H9 (cell line): ENCODE results near the gene SLC39A7. TPM values are rescaled to one million over a fixed set of nuclear protein-coding genes. Genes with fewer than 3 reads are reported as not detected.

Source experiments
- DNase-seq: peaks from one replicate; pipeline ENCODE4 v3.0.0-alpha.2; 2017
- H2AFZ ChIP-seq: one replicate; pipeline ENCODE4 v1.6.1; 2013; ENCODE audit warnings: mild to moderate bottlenecking, low read length, control low read depth, moderate library complexity
- H2AK5ac ChIP-seq: 2 replicates; pipeline ENCODE4 v1.6.1; 2013; ENCODE audit warnings: low read length, control low read depth, mixed read lengths; ENCODE audit not compliant: insufficient read length
- H2BK120ac ChIP-seq: one replicate; pipeline ENCODE4 v1.6.1; 2013; ENCODE audit warnings: low read depth, mild to moderate bottlenecking, low read length, control low read depth, inconsistent platforms; ENCODE audit not compliant: poor library complexity, severe bottlenecking
- H2BK12ac ChIP-seq: 2 replicates; pipeline ENCODE4 v1.6.1; 2013; ENCODE audit warnings: low read length, control low read depth, mixed read lengths, low read depth; ENCODE audit not compliant: insufficient read length
- H2BK15ac ChIP-seq: 2 replicates; pipeline ENCODE4 v1.6.1; 2013; ENCODE audit warnings: low read depth, low read length, control low read depth
- H2BK20ac ChIP-seq: one replicate; pipeline ENCODE4 v1.6.1; 2013; ENCODE audit warnings: low read depth, mild to moderate bottlenecking, low read length, control low read depth, inconsistent platforms; ENCODE audit not compliant: poor library complexity, severe bottlenecking
- H2BK5ac ChIP-seq: 2 replicates; pipeline ENCODE4 v1.6.1; 2013; ENCODE audit warnings: low read length, control low read depth, mixed read lengths; ENCODE audit not compliant: insufficient read length
- H3K14ac ChIP-seq: 2 replicates; pipeline ENCODE4 v1.6.1; 2013; ENCODE audit warnings: low read length, control low read depth; ENCODE audit not compliant: insufficient read depth
- H3K18ac ChIP-seq: 2 replicates; pipeline ENCODE4 v1.6.1; 2013; ENCODE audit warnings: low read depth, mild to moderate bottlenecking, mixed read lengths, low read length, control low read depth; ENCODE audit not compliant: insufficient read length
- H3K23ac ChIP-seq: 2 replicates; pipeline ENCODE4 v1.6.1; 2013; ENCODE audit warnings: low read length, control low read depth, mixed read lengths, low read depth; ENCODE audit not compliant: insufficient read length
- H3K23me2 ChIP-seq: 2 replicates; pipeline ENCODE4 v1.6.1; 2013; ENCODE audit warnings: low read depth, mild to moderate bottlenecking, mixed read lengths, low read length, control low read depth; ENCODE audit not compliant: insufficient read length, poor library complexity, severe bottlenecking
- H3K27ac ChIP-seq: 2 replicates; pipeline ENCODE4 v1.5.1; 2013; ENCODE audit warnings: low read length, control low read depth, mixed read lengths, low read depth; ENCODE audit not compliant: insufficient read length
- H3K27me3 ChIP-seq: 2 replicates; pipeline ENCODE4 v1.6.1; 2013; ENCODE audit warnings: low read length, control low read depth, inconsistent platforms; ENCODE audit not compliant: insufficient read depth
- H3K4ac ChIP-seq: 2 replicates; pipeline ENCODE4 v1.6.1; 2013; ENCODE audit warnings: low read depth, mild to moderate bottlenecking, control low read depth, inconsistent platforms, low read length, moderate library complexity
- H3K4me1 ChIP-seq: 2 replicates; pipeline ENCODE4 v1.6.1; 2013; ENCODE audit warnings: low read length, control low read depth, inconsistent platforms; ENCODE audit not compliant: insufficient read depth
- H3K4me2 ChIP-seq: 2 replicates; pipeline ENCODE4 v1.6.1; 2013; ENCODE audit warnings: low read length, control low read depth, mixed read lengths; ENCODE audit not compliant: insufficient read length, insufficient read depth
- H3K56ac ChIP-seq: 2 replicates; pipeline ENCODE4 v1.6.1; 2013; ENCODE audit warnings: low read depth, mild to moderate bottlenecking, mixed read lengths, low read length, control low read depth; ENCODE audit not compliant: insufficient read length
- H3K79me1 ChIP-seq: 2 replicates; pipeline ENCODE4 v1.6.1; 2013; ENCODE audit warnings: low read depth, mild to moderate bottlenecking, moderate library complexity, low read length, control low read depth, inconsistent platforms; ENCODE audit not compliant: insufficient read depth, poor library complexity, severe bottlenecking
- H3K79me2 ChIP-seq: 2 replicates; pipeline ENCODE4 v1.6.1; 2013; ENCODE audit warnings: low read length, control low read depth, inconsistent platforms; ENCODE audit not compliant: insufficient read depth
- H3K9ac ChIP-seq: 2 replicates; pipeline ENCODE4 v1.6.1; 2013; ENCODE audit warnings: low read length, control low read depth, mixed read lengths; ENCODE audit not compliant: insufficient read length; ENCODE audit errors: extremely low read depth
- H3K9me3 ChIP-seq: one replicate; pipeline ENCODE4 v1.6.1; 2013; ENCODE audit warnings: low read depth, low read length, inconsistent platforms; ENCODE audit not compliant: control insufficient read depth
- H3T11ph ChIP-seq: one replicate; pipeline ENCODE4 v1.6.1; 2013; ENCODE audit warnings: mild to moderate bottlenecking, low read length, control low read depth, inconsistent platforms
- H4K20me1 ChIP-seq: one replicate; pipeline ENCODE4 v1.6.1; 2013; ENCODE audit not compliant: control insufficient read depth, insufficient read length, insufficient read depth
- H4K5ac ChIP-seq: 2 replicates; pipeline ENCODE4 v1.6.1; 2013; ENCODE audit warnings: low read depth, mild to moderate bottlenecking, mixed read lengths, low read length, control low read depth; ENCODE audit not compliant: insufficient read length
- H4K8ac ChIP-seq: replicated peaks from 2 replicates; pipeline ENCODE4 v1.6.1; 2013; ENCODE audit warnings: low read length, control low read depth, mixed read lengths, low read depth; ENCODE audit not compliant: insufficient read length
- H4K91ac ChIP-seq: 2 replicates; pipeline ENCODE4 v1.6.1; 2013; ENCODE audit warnings: low read depth, mild to moderate bottlenecking, moderate library complexity, mixed read lengths, low read length, control low read depth; ENCODE audit not compliant: insufficient read length
- H3K27ac Mint-ChIP-seq, 3 experiments: 2 replicates in 2 of 3; 3 replicates in 1 of 3; pipeline ENCODE4 v1.8.0; 2020 to 2021; ENCODE audit warnings: mixed read lengths in 3 of 3, mild to moderate bottlenecking in 1 of 3, moderate library complexity in 1 of 3
- H3K27me3 Mint-ChIP-seq: 2 replicates; pipeline ENCODE4 v1.8.0; 2021; ENCODE audit warnings: low read depth, mild to moderate bottlenecking, moderate library complexity, mixed read lengths
- H3K36me3 Mint-ChIP-seq, 3 experiments: 2 replicates in 2 of 3; 3 replicates in 1 of 3; pipeline ENCODE4 v1.8.0; 2020 to 2021; ENCODE audit warnings: low read depth in 3 of 3, mixed read lengths in 3 of 3; ENCODE audit not compliant: insufficient read depth in 1 of 3
- H3K4me1 Mint-ChIP-seq, 2 experiments: 2 replicates each; pipeline ENCODE4 v1.8.0; 2020; ENCODE audit warnings: mixed read lengths in 2 of 2
- H3K4me3 Mint-ChIP-seq, 2 experiments: 2 replicates in 1 of 2; 3 replicates in 1 of 2; pipeline ENCODE4 v1.8.0; 2020 to 2021; ENCODE audit warnings: mild to moderate bottlenecking in 2 of 2, mixed read lengths in 2 of 2, moderate library complexity in 1 of 2
- H3K9me3 Mint-ChIP-seq, 2 experiments: 2 replicates in 1 of 2; 3 replicates in 1 of 2; pipeline ENCODE4 v1.8.0; 2020; ENCODE audit warnings: mild to moderate bottlenecking in 2 of 2, mixed read lengths in 2 of 2, moderate library complexity in 1 of 2
- CTCF ChIP-seq: fragments of 200-600 bp; sonication (generic); conservative IDR thresholded peaks from 3 replicates; pipeline ENCODE4 v1.8.0; 2021; ENCODE audit warnings: antibody characterized with exemption, mild to moderate bottlenecking
- WGBS: extraction: QIAGEN DNeasy Blood & Tissue Kit; methylation state at CpG from one replicate; pipeline ENCODE4 v1.1.7; 2013; ENCODE audit warnings: missing lambda C conversion rate, low lambda C conversion rate, mixed read lengths; ENCODE audit not compliant: insufficient read length; ENCODE audit errors: extremely low coverage; 5-methylcytosine and 5-hydroxymethylcytosine counted together
- total RNA-seq: library from RNA; stranded (reverse); gene quantifications from 2 replicates; pipeline ENCODE4 v1.2.1, GENCODE V29; 2021

Gene SLC39A7
- total RNA-seq, 1 experiment from 2014 or later, result 107 TPM

- H2AFZ ChIP-seq, result no peak overlapping the region
- H3T11ph ChIP-seq, result no peak overlapping the region
- no peak for TF ChIP-seq CTCF
- H3K23ac ChIP-seq, result no peak overlapping the region
- no peak for DNase-seq
- H3K4me1 ChIP-seq, result no peaks in the 10 kb centered on the region
- no peak overlapping the region; a peak in 1 of 5 replicates for H3K4me3 Mint-ChIP-seq
- H3K9me3 ChIP-seq, result no peaks in the 10 kb centered on the region
- H4K8ac ChIP-seq, result no peak overlapping the region
- H3K4ac ChIP-seq, result no peak overlapping the region
- peaks cover 40% of the 10 kb centered on the region for H3K27me3 Mint-ChIP-seq
- no peak overlapping the region for H2AK5ac ChIP-seq
- H3K27ac Mint-ChIP-seq, result no peak overlapping the region
- H4K91ac ChIP-seq, result no peak overlapping the region
- H3K9ac ChIP-seq, result no peak overlapping the region
- H2BK20ac ChIP-seq, result no peak overlapping the region
- no peak overlapping the region for H3K4me2 ChIP-seq
- no peak overlapping the region for H3K14ac ChIP-seq
- H2BK12ac ChIP-seq, result no peak overlapping the region
- H3K79me1 ChIP-seq, result no peaks in the 10 kb centered on the region
- H3K27ac ChIP-seq, result no peak overlapping the region
- H3K36me3 Mint-ChIP-seq, result peaks cover 0 to 2% (median 0%) of the 10 kb centered on the region in 3 experiments; a peak in 2 of 7 replicates
- no peaks in the 10 kb centered on the region for H3K23me2 ChIP-seq
- no peaks in the 10 kb centered on the region; a peak in 1 of 5 replicates for H3K9me3 Mint-ChIP-seq
- H3K18ac ChIP-seq, result no peak overlapping the region
- no peaks in the 10 kb centered on the region for H3K79me2 ChIP-seq
- no peaks in the 10 kb centered on the region for H4K20me1 ChIP-seq
- H3K4me1 Mint-ChIP-seq, result no peaks in the 10 kb centered on the region
- H3K27me3 ChIP-seq, result no peaks in the 10 kb centered on the region
- no peak overlapping the region for H2BK5ac ChIP-seq
- H4K5ac ChIP-seq, result no peak overlapping the region
- no peak overlapping the region for H3K56ac ChIP-seq
- WGBS, result no CpG with 5 or more reads among the region's 10 CpGs
- no peak overlapping the region for H2BK15ac ChIP-seq
- H2BK120ac ChIP-seq, result no peak overlapping the region
Observed at GRCh38 chr6:33178755-33179475, 21.8 kb upstream of the SLC39A7 start.
